Suprapubic skin (tissue), 4 donors: ENCODE measurements around the gene XKR8. TPM values are rescaled to one million over a fixed set of nuclear protein-coding genes. Genes with fewer than 3 reads are reported as not detected.
A peak's percentile ranks its signal among the peaks of the same experiment; 100 is the strongest.

Experiments
- DNase-seq, 2 donors: peaks; one replicate each; pipeline ENCODE4 v3.0.0-alpha.2; 2019; ENCODE audit warnings: low spot score in 2 of 2
- H3K27ac ChIP-seq: fragments of 200-600 bp; sonication (generic); one replicate; pipeline ENCODE4 v1.5.1; 2019
- H3K27me3 ChIP-seq: fragments of 200-600 bp; sonication (generic); one replicate; pipeline ENCODE4 v1.5.1; 2019
- H3K36me3 ChIP-seq: fragments of 200-600 bp; sonication (generic); one replicate; pipeline ENCODE4 v1.5.1; 2019
- H3K4me1 ChIP-seq: fragments of 200-600 bp; sonication (generic); one replicate; pipeline ENCODE4 v1.5.1; 2019
- H3K4me3 ChIP-seq: fragments of 200-600 bp; sonication (generic); one replicate; pipeline ENCODE4 v1.5.1; 2019; ENCODE audit warnings: mild to moderate bottlenecking
- H3K9me3 ChIP-seq: fragments of 200-600 bp; sonication (generic); one replicate; pipeline ENCODE4 v1.5.1; 2019
- EP300 ChIP-seq: sonication (generic); formaldehyde crosslinking; IDR thresholded peaks from one replicate; pipeline ENCODE4 v1.6.1; 2017; ENCODE audit warnings: antibody characterized with exemption
- POLR2A ChIP-seq, 2 donors: fragments of 450-650 bp; IDR thresholded peaks; one replicate each; pipeline ENCODE4 v1.6.1; 2017; ENCODE audit warnings: antibody characterized with exemption in 2 of 2, mild to moderate bottlenecking in 2 of 2, moderate library complexity in 2 of 2
- POLR2AphosphoS5 ChIP-seq, 3 donors: sonication (generic); formaldehyde crosslinking; IDR thresholded peaks; one replicate each; pipeline ENCODE4 v1.6.1; 2017; ENCODE audit warnings: antibody characterized with exemption in 3 of 3
- WGBS: methylation state at CpG from one replicate; pipeline ENCODE4 v1.1.5; 2018; 5-methylcytosine and 5-hydroxymethylcytosine counted together
- total RNA-seq, 4 donors: library from RNA; depleted of rRNA; stranded (reverse); fragments of >200 nt; gene quantifications; one replicate each; pipeline ENCODE4 v1.1.0, GENCODE V29; 2016
- TF ChIP-seq, protein P1 (sequence below), 2 donors: fragments of 200-600 bp in 1 of 2; fragments of 450-650 bp in 1 of 2; sonication (generic) in 1 of 2; IDR thresholded peaks; one replicate each; pipeline ENCODE4 v1.5.1; 2016 to 2019; ENCODE audit warnings: antibody characterized with exemption in 2 of 2, mild to moderate bottlenecking in 1 of 2, moderate library complexity in 1 of 2

XKR8 gene
- total RNA-seq, 4 donors from 2014 or later = 6.1 to 7.7 (median 6.3) TPM

DNA sequence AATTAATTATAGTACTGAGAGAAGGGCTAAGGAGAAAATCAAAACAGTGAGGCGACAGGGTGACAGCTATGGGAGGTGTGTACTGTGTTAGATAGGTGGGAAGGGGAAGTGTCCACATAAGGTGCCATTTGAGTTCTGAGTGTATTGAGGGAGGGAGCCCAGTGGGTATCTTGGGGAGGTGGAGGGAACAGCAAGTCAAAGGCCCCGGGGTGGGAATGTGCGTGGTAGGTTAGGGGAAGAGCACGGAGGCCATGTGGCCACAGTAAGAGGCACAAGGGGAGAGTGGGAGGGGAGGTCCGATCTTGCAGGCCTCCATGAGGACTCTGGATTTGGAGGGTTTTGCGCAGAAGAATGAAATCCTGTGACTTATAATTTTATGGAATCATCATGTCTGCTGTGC, 3.0 kb upstream of the XKR8 start:
- DNase-seq = no peak
- TF ChIP-seq POLR2A (IDR thresholded peaks at IDR 0.05) = no peak
- TF ChIP-seq, protein P1, sequence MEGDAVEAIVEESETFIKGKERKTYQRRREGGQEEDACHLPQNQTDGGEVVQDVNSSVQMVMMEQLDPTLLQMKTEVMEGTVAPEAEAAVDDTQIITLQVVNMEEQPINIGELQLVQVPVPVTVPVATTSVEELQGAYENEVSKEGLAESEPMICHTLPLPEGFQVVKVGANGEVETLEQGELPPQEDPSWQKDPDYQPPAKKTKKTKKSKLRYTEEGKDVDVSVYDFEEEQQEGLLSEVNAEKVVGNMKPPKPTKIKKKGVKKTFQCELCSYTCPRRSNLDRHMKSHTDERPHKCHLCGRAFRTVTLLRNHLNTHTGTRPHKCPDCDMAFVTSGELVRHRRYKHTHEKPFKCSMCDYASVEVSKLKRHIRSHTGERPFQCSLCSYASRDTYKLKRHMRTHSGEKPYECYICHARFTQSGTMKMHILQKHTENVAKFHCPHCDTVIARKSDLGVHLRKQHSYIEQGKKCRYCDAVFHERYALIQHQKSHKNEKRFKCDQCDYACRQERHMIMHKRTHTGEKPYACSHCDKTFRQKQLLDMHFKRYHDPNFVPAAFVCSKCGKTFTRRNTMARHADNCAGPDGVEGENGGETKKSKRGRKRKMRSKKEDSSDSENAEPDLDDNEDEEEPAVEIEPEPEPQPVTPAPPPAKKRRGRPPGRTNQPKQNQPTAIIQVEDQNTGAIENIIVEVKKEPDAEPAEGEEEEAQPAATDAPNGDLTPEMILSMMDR (IDR thresholded peaks at IDR 0.05) = no peak
- TF ChIP-seq EP300 = no peak
- TF ChIP-seq POLR2AphosphoS5 (IDR thresholded peaks at IDR 0.05) = no peak
- Histone ChIP-seq H3K4me1 (peaks cover 31% of the 10 kb centered on the region), H3K36me3 (no peaks in the 10 kb centered on the region), H3K9me3 (no peaks in the 10 kb centered on the region), H3K27ac (no peak overlapping the region), H3K27me3 (no peaks in the 10 kb centered on the region), H3K4me3 (no peak overlapping the region)
- WGBS = 82% methylated on average over 6 of the region's 6 CpGs

DNA sequence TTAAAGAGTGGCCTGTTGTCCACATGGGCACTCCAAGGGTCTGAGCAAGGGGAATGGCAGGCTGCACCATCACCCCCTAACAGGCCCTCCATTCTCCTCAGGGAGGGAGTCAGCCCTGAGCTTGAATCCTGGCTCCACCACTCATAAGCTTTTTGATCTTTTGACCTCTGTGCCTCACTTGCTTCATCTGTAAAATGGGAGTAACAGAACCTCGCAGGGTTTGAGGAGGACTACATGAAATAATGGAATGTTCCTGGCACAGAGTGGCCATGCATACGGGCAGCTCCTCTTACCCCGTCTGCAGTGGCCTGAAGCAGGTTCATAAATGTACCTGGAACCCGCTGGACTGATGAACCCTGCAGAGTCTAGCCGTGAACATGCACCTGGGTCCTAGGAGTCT, 2.1 kb upstream of the XKR8 start:
- no peak for TF ChIP-seq EP300
- TF ChIP-seq, protein P1 (IDR thresholded peaks at IDR 0.05) = no peak
- TF ChIP-seq POLR2A (IDR thresholded peaks at IDR 0.05) = no peak
- Histone ChIP-seq H3K4me3 (no peak overlapping the region), H3K9me3 (no peaks in the 10 kb centered on the region), H3K27me3 (no peaks in the 10 kb centered on the region), H3K27ac (no peak overlapping the region), H3K36me3 (no peaks in the 10 kb centered on the region), H3K4me1 (peaks cover 33% of the 10 kb centered on the region)
- DNase-seq = no peak
- 96% methylated on average over 5 of the region's 5 CpGs for WGBS

DNA sequence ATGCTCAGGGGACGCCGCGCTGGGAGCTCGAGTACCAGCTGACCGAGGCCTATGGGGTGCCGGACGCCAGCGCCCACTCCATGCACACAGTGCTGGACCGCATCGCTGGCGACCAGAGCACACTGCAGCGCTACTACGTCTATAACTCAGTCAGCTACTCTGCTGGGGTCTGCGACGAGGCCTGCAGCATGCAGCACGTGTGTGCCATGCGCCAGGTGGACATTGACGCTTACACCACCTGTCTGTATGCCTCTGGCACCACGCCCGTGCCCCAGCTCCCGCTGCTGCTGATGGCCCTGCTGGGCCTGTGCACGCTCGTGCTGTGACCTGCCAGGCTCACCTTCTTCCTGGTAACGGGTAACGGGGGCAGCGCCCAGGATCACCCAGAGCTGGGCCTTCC, 1.3 kb upstream of the XKR8 start:
- TF ChIP-seq EP300 = no peak
- no peak for TF ChIP-seq POLR2A (IDR thresholded peaks at IDR 0.05)
- no peak for TF ChIP-seq POLR2AphosphoS5 (IDR thresholded peaks at IDR 0.05)
- TF ChIP-seq, protein P1 (IDR thresholded peaks at IDR 0.05) = no peak
- DNase-seq = no peak
- no peaks in the 10 kb centered on the region for H3K9me3 ChIP-seq
- H3K4me1 ChIP-seq = peaks cover 33% of the 10 kb centered on the region
- WGBS = 91% methylated on average over 14 of the region's 26 CpGs
- no peak overlapping the region for H3K4me3 ChIP-seq
- no peak overlapping the region for H3K27ac ChIP-seq
- H3K27me3 ChIP-seq = no peaks in the 10 kb centered on the region
- H3K36me3 ChIP-seq = peaks cover 4% of the 10 kb centered on the region

DNA sequence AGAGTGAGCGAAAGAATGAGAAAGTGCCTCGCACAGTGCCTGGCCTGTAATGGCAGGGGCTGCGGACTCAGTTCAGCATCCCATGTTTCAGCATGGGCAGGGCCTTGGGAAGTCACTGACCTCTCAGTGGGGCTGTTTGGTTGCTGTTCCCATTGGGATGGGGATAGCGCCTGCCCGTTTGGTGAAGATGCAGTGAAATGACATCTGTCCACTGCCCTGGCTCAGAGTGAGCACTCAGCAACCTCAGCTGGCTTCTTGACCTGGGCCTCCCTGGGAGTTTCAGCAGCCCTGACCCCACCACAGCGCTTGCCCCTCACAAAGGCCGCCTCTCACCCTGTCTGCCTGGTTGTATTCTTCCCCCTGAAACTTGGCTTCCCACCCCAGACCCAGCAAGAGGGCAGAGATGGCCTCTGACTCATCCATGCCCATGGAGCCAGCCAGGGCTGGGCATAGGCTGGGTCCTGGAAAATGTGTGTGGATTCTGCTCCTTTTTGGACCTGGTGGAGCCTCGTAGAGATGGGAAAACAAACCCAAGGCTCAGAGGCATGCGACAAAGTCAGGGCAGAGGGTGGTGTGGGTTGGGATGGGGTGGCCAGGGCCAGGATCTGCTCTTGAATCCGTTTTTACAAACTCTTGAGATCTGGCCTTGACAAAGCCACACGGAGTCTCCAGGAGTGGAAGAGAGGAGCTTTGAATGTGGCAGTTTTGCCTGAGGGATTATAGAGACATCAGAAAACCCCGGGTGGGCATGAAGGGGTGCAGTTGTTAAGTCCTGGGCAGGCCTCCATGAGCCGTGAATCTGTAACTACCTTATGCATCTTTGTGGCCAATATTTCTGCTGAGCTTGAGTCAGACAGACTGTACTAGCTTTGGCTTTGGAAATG, 1.2 kb downstream of the XKR8 start:
- Histone ChIP-seq H3K4me3 (peak overlapping the region; percentile 87), H3K4me1 (peaks cover 33% of the 10 kb centered on the region), H3K9me3 (no peaks in the 10 kb centered on the region), H3K36me3 (peaks cover 24% of the 10 kb centered on the region), H3K27ac (peak overlapping the region; percentile 92), H3K27me3 (no peaks in the 10 kb centered on the region)
- DNase-seq = no peak
- no peak for TF ChIP-seq POLR2AphosphoS5 (IDR thresholded peaks at IDR 0.05)
- TF ChIP-seq POLR2A (IDR thresholded peaks at IDR 0.05) = no peak
- TF ChIP-seq, protein P1 (IDR thresholded peaks at IDR 0.05) = no peak
- no peak for TF ChIP-seq EP300
- 36% methylated on average over 11 of the region's 13 CpGs for WGBS

DNA sequence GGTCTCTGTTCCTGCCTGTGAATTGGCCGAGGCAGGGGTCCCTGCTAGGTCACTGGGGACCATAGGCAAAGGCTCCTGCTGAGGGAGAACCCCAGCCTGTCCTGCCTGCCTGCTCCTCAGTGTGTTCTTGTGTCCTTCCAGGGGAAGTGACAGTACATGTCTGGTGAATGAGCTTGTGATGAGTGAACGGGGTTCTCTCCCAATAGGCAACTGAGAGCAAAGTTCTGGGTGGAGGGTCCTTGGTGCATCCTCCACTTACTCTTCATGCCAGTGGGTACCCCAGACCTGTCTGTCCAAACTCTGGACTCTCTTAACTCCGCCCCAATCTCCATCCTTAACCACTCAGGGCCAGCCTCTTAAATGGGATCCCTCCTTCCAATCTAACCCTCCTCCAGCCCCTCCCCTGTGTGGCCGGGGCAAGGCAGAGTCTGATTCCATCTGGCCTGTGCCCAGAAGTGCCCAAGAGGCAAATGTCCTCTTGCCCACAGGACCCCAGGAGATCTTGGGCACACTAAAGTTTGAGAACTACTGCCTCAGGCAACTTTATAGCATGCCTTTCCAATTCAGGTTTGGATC, 2.0 kb downstream of the XKR8 start:
- WGBS = 52% methylated on average over 3 of the region's 4 CpGs
- Histone ChIP-seq H3K4me3 (peak overlapping the region; percentile 87), H3K27ac (peak overlapping the region; percentile 92), H3K4me1 (peaks cover 33% of the 10 kb centered on the region), H3K9me3 (no peaks in the 10 kb centered on the region), H3K27me3 (no peaks in the 10 kb centered on the region), H3K36me3 (peaks cover 31% of the 10 kb centered on the region)
- TF ChIP-seq EP300 (no peak), POLR2AphosphoS5 (IDR thresholded peaks at IDR 0.05) (no peak), POLR2A (IDR thresholded peaks at IDR 0.05) (no peak)
- TF ChIP-seq, protein P1 (IDR thresholded peaks at IDR 0.05) = no peak
- no peak for DNase-seq
